HepG2 (cell line): ENCODE data around the gene TRAPPC12. TPM values are rescaled to one million over a fixed set of nuclear protein-coding genes. Genes with fewer than 3 reads are reported as not detected.
A peak's percentile ranks its signal among the peaks of the same experiment; 100 is the strongest.

ENCODE experiments used
- ARNT2 ChIP-seq: sonication (generic); formaldehyde crosslinking; IDR thresholded peaks from 2 replicates; pipeline ENCODE4 v1.8.0; 2022; ENCODE audit warnings: mild to moderate bottlenecking, low read depth, missing genetic modification reagents, moderate library complexity
- CSRNP1 ChIP-seq: sonication (generic); formaldehyde crosslinking; IDR thresholded peaks from 2 replicates; pipeline ENCODE4 v1.8.1; 2023; ENCODE audit warnings: mild to moderate bottlenecking, missing genetic modification reagents
- EED ChIP-seq: sonication (generic); formaldehyde crosslinking; IDR thresholded peaks from 2 replicates; pipeline ENCODE4 v1.5.0; 2020; ENCODE audit warnings: mild to moderate bottlenecking, missing genetic modification reagents
- FOXA3 ChIP-seq: IDR thresholded peaks from 2 replicates; pipeline ENCODE4 v1.6.1; 2016; ENCODE audit warnings: missing genetic modification reagents, missing compliant biosample characterization
- FOXC1 ChIP-seq: sonication (generic); formaldehyde crosslinking; IDR thresholded peaks from 2 replicates; pipeline ENCODE4 v1.8.0; 2022; ENCODE audit warnings: mild to moderate bottlenecking, missing genetic modification reagents, borderline replicate concordance
- FUBP1 ChIP-seq: sonication (generic); formaldehyde crosslinking; IDR thresholded peaks from 2 replicates; pipeline ENCODE4 v1.5.1; 2020; ENCODE audit warnings: missing genetic modification reagents, mild to moderate bottlenecking, borderline replicate concordance
- IRF1 ChIP-seq: sonication (generic); formaldehyde crosslinking; IDR thresholded peaks from 2 replicates; pipeline ENCODE4 v1.4.0; 2020; ENCODE audit warnings: low read depth, mild to moderate bottlenecking, missing genetic modification reagents
- LBX2 ChIP-seq: sonication (generic); formaldehyde crosslinking; IDR thresholded peaks from 2 replicates; pipeline ENCODE4 v1.5.0; 2020; ENCODE audit warnings: missing genetic modification reagents, mild to moderate bottlenecking, borderline replicate concordance
- MIER2 ChIP-seq: IDR thresholded peaks from 2 replicates; pipeline ENCODE4 v1.6.1; 2016; ENCODE audit warnings: missing biosample characterization, missing genetic modification reagents
- NCOA2 ChIP-seq: sonication (generic); formaldehyde crosslinking; IDR thresholded peaks from 2 replicates; pipeline ENCODE4 v1.8.0; 2022; ENCODE audit warnings: inconsistent platforms
- PPARG ChIP-seq: conservative IDR thresholded peaks from 2 replicates; pipeline ENCODE4 v1.6.1; 2016; ENCODE audit warnings: missing biosample characterization, missing genetic modification reagents
- TBP ChIP-seq: sonication (generic); formaldehyde crosslinking; IDR thresholded peaks from 2 replicates; pipeline ENCODE4 v1.5.0; 2020; ENCODE audit warnings: missing genetic modification reagents
- ZNF335 ChIP-seq: sonication (generic); formaldehyde crosslinking; IDR thresholded peaks from 2 replicates; pipeline ENCODE4 v1.4.0; 2020; ENCODE audit warnings: missing genetic modification reagents
- ZNF350 ChIP-seq: sonication (generic); formaldehyde crosslinking; IDR thresholded peaks from 2 replicates; pipeline ENCODE4 v1.4.0; 2020; ENCODE audit warnings: mild to moderate bottlenecking, low read depth, missing genetic modification reagents, borderline replicate concordance
- ZNF503 ChIP-seq: sonication (generic); formaldehyde crosslinking; IDR thresholded peaks from 2 replicates; pipeline ENCODE4 v1.4.0; 2020; ENCODE audit warnings: missing genetic modification reagents
- ZNF510 ChIP-seq: sonication (generic); formaldehyde crosslinking; IDR thresholded peaks from 2 replicates; pipeline ENCODE4 v1.4.0; 2020; ENCODE audit warnings: low read depth, mild to moderate bottlenecking, missing genetic modification reagents
- ZNF552 ChIP-seq: sonication (generic); formaldehyde crosslinking; IDR thresholded peaks from 2 replicates; pipeline ENCODE4 v1.9.0; 2022; ENCODE audit warnings: missing genetic modification reagents, mild to moderate bottlenecking, borderline replicate concordance
- ZNF777 ChIP-seq: sonication (generic); formaldehyde crosslinking; IDR thresholded peaks from 2 replicates; pipeline ENCODE4 v1.4.0; 2020; ENCODE audit warnings: missing genetic modification reagents
- ZNF879 ChIP-seq: sonication (generic); formaldehyde crosslinking; IDR thresholded peaks from 2 replicates; pipeline ENCODE4 v1.8.1; 2023; ENCODE audit warnings: missing genetic modification reagents
- ZUFSP ChIP-seq: sonication (generic); formaldehyde crosslinking; IDR thresholded peaks from 2 replicates; pipeline ENCODE4 v1.9.0; 2021; ENCODE audit warnings: missing genetic modification reagents, mild to moderate bottlenecking, borderline replicate concordance
- polyA plus RNA-seq, 8 experiments: library from polyadenylated mRNA; depleted of rRNA in 3 of 8; stranded (reverse) in 7 of 8; unstranded in 1 of 8; fragments of >200 nt; fragmentation: Illumina TruSeq in 4 of 8; extraction: Trizol in 4 of 8; gene quantifications; 2 replicates each; pipeline versions ENCODE4 v1.2.1 to v1.2.3, GENCODE V29; 2011 to 2016; ENCODE audit warnings: low read depth in 4 of 8, missing spikeins in 1 of 8, mixed read lengths in 1 of 8; ENCODE audit not compliant: insufficient read depth in 1 of 8
- total RNA-seq, 5 experiments: library from RNA; depleted of rRNA; stranded (reverse); fragments of >200 nt; fragmentation: Illumina TruSeq; extraction: Trizol; gene quantifications; 2 replicates each; pipeline ENCODE4 v1.2.3, GENCODE V29; 2016; ENCODE audit warnings: low read depth in 1 of 5

TRAPPC12 gene
- total and polyA plus RNA-seq, 2 of the 13 experiments (the other 11 are each of a cell fraction or from before 2014, with no cell fraction given) = 46.4 to 97.7 TPM

- TF ChIP-seq PPARG (CRISPR knock-in tag) = no peak; the same call in 1 of the 2 replicates
- no peak; the same call in 1 of the 2 replicates for TF ChIP-seq CSRNP1 (CRISPR knock-in tag)
- TF ChIP-seq LBX2 = no peak
- TF ChIP-seq ZNF503 = 0 out of 2 replicates have a peak, but pooled peaks have one; percentile 34
- no peak for TF ChIP-seq ZNF552
- no peak for TF ChIP-seq EED (CRISPR knock-in tag)
- TF ChIP-seq ARNT2 (CRISPR knock-in tag) = no peak; the same call in 1 of the 2 replicates
- no peak for TF ChIP-seq IRF1
- no peak for TF ChIP-seq NCOA2 (CRISPR knock-in tag)
- peak; percentile 79; the same call in 1 of the 2 replicates for TF ChIP-seq ZNF335 (CRISPR knock-in tag)
- peak; percentile 85 for TF ChIP-seq ZNF879 (CRISPR knock-in tag)
- no peak for TF ChIP-seq FOXC1 (CRISPR knock-in tag)
- no peak; the same call in 1 of the 2 replicates for TF ChIP-seq ZNF350
- TF ChIP-seq TBP (CRISPR knock-in tag) = no peak
- no peak for TF ChIP-seq ZUFSP (CRISPR knock-in tag)
- TF ChIP-seq ZNF510 (CRISPR knock-in tag) = no peak
- peak; percentile 76 for TF ChIP-seq ZNF777 (CRISPR knock-in tag)
- TF ChIP-seq MIER2 (CRISPR knock-in tag) = no peak
- no peak; the same call in 1 of the 2 replicates for TF ChIP-seq FOXA3 (CRISPR knock-in tag)
- TF ChIP-seq FUBP1 (CRISPR knock-in tag) = 0 out of 2 replicates have a peak, but pooled peaks have one; percentile 76
These were observed 139.2 kb downstream of the TRAPPC12 start (continued) for GRCh38 chr2:3518496-3519254.
